Measurements from ENCODE around the gene CORO1C.

CORO1C gene

DNA sequence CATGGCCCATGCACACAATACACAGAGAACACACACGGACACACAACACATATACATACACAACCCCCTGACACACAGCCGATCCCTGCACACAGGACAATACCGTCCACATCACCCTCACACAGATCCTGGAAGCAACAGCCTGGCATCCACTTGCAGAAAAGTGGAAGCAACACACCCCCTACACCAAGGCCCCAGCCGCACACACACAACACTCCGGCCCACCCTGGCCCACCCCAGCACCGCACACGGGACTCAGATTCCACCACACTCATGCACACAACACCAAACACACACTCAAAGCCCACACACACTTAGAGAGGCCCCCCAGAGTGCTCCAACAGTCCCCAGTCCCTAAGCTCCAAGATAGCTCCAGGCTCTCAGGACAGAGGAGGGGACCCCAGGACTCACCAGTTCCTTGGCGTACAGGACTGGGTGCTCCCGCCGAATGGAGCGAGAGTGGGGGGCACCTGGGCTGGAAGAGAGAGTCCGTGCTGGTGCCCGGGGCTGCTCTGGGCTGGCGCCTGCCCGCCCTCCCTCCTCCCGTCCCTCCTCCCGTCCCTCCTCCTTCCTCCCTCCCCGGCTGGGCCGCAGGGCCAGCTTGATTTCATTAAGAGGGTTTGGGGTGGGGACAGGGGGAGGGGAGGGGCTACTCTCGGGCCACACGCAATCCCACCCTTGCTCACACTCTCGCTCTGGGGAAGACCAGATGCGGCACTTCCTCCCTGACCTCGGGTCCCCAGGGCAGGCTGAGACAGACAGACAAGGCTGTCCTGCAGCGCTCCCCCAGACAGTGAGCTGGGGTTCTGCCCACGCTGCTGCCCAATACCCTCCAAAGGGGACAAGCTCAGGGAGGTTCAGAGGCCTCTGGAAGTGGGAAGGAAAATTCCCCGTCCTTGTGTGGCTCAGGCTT, 133.5 kb downstream of the CORO1C start, which contains the start of gene TMEM119:
TMEM119 (minus strand) TSS at position 526 of the 913 bp plus-strand sequence. CDS start 5,701 bp downstream, outside the sequence.
- no peak for DNase-seq
- ATAC-seq (ENCODE audit: insufficient read depth, low read depth), result no peak

DNA sequence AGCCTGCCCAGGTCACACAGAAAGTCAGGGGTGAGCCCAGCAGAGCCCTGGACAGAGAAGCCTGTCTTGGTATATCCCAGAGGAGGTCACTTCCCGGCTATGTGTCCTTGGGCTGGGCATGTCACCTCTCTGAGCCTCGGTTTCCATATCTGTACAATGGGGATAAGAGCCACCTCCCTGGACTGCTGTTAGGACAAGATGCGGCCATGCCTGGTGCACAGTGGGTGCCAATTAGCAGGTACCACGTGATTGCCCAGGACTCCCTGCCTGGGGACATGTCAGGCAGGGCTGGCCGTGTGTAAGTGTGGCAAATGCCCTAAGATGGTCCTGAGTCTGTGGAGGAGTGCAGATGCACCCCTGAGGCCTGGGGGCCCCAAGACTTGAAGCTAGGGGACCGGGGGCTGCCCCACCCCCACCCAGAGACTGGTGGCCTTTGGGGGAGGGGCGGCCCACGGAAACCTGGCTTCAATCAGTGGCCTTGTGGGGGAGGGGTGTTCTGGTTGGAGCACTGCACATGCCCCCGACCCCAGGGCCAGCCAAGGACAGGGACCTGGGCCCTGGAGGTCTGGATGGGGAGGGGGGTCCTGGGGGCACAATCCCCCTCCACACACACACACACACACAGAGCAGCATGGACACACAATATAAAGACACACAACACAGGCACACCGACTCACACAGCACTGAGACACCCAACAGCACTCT, 134.3 kb downstream of the CORO1C start:
- Histone ChIP-seq H2AFZ (ENCODE audit: low read depth, low read length) (no peak overlapping the region), H4K20me1 (ENCODE audit: insufficient read depth, low read length) (no peaks in the 10 kb centered on the region), H3K9me3 (ENCODE audit: insufficient read depth, low read length, severe bottlenecking) (no peaks in the 10 kb centered on the region), H3K27ac (ENCODE audit: low read length) (no peak overlapping the region), H3K27me3 (ENCODE audit: insufficient read depth, low read length, poor library complexity) (no peaks in the 10 kb centered on the region), H3K79me2 (ENCODE audit: insufficient read depth, low read length) (no peaks in the 10 kb centered on the region), H3K4me1 (ENCODE audit: insufficient read depth, low read length) (no peaks in the 10 kb centered on the region), H3K36me3 (ENCODE audit: insufficient read depth, low read length) (no peaks in the 10 kb centered on the region), H3K9ac (ENCODE audit: low read depth, low read length) (no peak overlapping the region), H3K4me3 (ENCODE audit: low read depth in 1 of 2, low read length in 2 of 2) (no peak overlapping the region), H3K4me2 (ENCODE audit: insufficient read depth, low read length) (no peak overlapping the region)
- TF ChIP-seq EZH2 (IDR thresholded peaks at IDR 0.05; ENCODE audit: borderline replicate concordance, low read depth, low read length, severe bottlenecking), result no peak
- TF ChIP-seq, protein P1, sequence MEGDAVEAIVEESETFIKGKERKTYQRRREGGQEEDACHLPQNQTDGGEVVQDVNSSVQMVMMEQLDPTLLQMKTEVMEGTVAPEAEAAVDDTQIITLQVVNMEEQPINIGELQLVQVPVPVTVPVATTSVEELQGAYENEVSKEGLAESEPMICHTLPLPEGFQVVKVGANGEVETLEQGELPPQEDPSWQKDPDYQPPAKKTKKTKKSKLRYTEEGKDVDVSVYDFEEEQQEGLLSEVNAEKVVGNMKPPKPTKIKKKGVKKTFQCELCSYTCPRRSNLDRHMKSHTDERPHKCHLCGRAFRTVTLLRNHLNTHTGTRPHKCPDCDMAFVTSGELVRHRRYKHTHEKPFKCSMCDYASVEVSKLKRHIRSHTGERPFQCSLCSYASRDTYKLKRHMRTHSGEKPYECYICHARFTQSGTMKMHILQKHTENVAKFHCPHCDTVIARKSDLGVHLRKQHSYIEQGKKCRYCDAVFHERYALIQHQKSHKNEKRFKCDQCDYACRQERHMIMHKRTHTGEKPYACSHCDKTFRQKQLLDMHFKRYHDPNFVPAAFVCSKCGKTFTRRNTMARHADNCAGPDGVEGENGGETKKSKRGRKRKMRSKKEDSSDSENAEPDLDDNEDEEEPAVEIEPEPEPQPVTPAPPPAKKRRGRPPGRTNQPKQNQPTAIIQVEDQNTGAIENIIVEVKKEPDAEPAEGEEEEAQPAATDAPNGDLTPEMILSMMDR (IDR thresholded peaks at IDR 0.05; ENCODE audit: borderline replicate concordance, extremely low read depth, low read length, poor library complexity, severe bottlenecking), result no peak
- ATAC-seq (ENCODE audit: insufficient read depth, low read depth) (no peak; the same call in 2 of the 3 replicates), DNase-seq (no peak)

More for the DNA sequence above, 133.5 kb downstream of the CORO1C start, which contains the start of gene TMEM119:
- TF ChIP-seq EZH2 (IDR thresholded peaks at IDR 0.05; ENCODE audit: borderline replicate concordance, low read depth, low read length, severe bottlenecking), result no peak
- TF ChIP-seq, protein P1 (IDR thresholded peaks at IDR 0.05; ENCODE audit: borderline replicate concordance, extremely low read depth, low read length, poor library complexity, severe bottlenecking), result no peak
- Histone ChIP-seq H3K9me3 (ENCODE audit: insufficient read depth, low read length, severe bottlenecking) (no peaks in the 10 kb centered on the region), H3K4me1 (ENCODE audit: insufficient read depth, low read length) (no peaks in the 10 kb centered on the region), H3K79me2 (ENCODE audit: insufficient read depth, low read length) (no peaks in the 10 kb centered on the region), H3K9ac (ENCODE audit: low read depth, low read length) (no peak within 1 kb of the TSS), H3K27ac (ENCODE audit: low read length) (no peak within 1 kb of the TSS), H2AFZ (ENCODE audit: low read depth, low read length) (no peak within 1 kb of the TSS), H3K27me3 (ENCODE audit: insufficient read depth, low read length, poor library complexity) (no peaks in the 10 kb centered on the region), H3K4me3 (ENCODE audit: low read depth in 1 of 2, low read length in 2 of 2) (no peak within 1 kb of the TSS), H4K20me1 (ENCODE audit: insufficient read depth, low read length) (no peaks in the 10 kb centered on the region), H3K36me3 (ENCODE audit: insufficient read depth, low read length) (no peaks in the 10 kb centered on the region), H3K4me2 (ENCODE audit: insufficient read depth, low read length) (no peak within 1 kb of the TSS)

DNA sequence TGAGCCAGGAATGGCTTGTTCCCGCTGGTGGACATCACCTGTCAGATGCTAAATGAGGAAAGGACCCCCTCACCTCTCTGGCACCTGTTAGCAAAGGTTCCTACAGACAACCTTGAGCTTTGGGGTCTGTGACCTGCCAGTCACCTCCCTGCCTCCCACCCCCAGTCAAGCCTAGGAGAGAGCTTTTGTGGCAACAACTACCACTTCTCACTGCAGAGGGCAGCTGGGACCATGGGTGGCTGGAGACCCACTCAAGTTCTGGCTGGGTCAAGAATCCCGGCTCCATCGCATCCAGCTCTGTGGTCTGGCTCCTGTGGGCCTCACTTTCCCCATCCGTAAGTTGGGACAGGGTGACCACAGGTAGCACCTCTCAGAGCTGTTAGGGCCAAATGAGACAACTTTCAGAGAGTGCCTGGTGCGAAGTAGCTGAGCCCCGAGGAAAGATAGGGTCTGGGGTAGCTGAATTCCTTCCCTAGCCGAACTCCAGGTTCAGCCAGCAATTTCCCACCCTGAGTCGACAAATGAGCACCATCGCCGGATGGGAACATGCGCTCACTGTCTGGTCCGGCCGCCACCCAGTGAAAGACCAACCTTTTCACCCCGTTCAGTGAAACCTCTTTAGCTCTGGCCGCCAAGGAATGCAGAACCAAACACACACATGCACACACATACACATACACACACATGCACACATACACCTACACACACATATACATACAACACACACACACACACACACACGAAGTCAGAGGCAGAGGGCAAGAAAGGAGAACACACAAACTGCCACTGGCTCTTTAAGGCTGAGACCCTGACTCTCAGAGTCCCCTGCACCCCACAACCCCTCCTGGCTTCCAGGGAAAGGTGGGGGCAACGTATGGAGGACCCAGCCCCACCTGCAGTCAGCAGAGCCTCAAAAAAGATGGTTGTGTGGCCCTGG, 135.3 kb downstream of the CORO1C start:
- Histone ChIP-seq H2AFZ (ENCODE audit: low read depth, low read length) (no peak overlapping the region), H3K4me3 (ENCODE audit: low read depth in 1 of 2, low read length in 2 of 2) (no peak overlapping the region), H3K4me1 (ENCODE audit: insufficient read depth, low read length) (no peaks in the 10 kb centered on the region), H3K9me3 (ENCODE audit: insufficient read depth, low read length, severe bottlenecking) (no peaks in the 10 kb centered on the region), H4K20me1 (ENCODE audit: insufficient read depth, low read length) (no peaks in the 10 kb centered on the region), H3K4me2 (ENCODE audit: insufficient read depth, low read length) (no peak overlapping the region), H3K9ac (ENCODE audit: low read depth, low read length) (no peak overlapping the region), H3K79me2 (ENCODE audit: insufficient read depth, low read length) (no peaks in the 10 kb centered on the region), H3K27ac (ENCODE audit: low read length) (no peak overlapping the region), H3K27me3 (ENCODE audit: insufficient read depth, low read length, poor library complexity) (no peaks in the 10 kb centered on the region), H3K36me3 (ENCODE audit: insufficient read depth, low read length) (no peaks in the 10 kb centered on the region)
- DNase-seq (no peak), ATAC-seq (ENCODE audit: insufficient read depth, low read depth) (no peak)
- TF ChIP-seq, protein P1 (IDR thresholded peaks at IDR 0.05; ENCODE audit: borderline replicate concordance, extremely low read depth, low read length, poor library complexity, severe bottlenecking), result no peak
- TF ChIP-seq EZH2 (IDR thresholded peaks at IDR 0.05; ENCODE audit: borderline replicate concordance, low read depth, low read length, severe bottlenecking), result no peak

All from DND-41 (cell line).